DMS53 (cell line): ENCODE data around the gene RASSF4.
A peak's percentile ranks its signal among the peaks of the same experiment; 100 is the strongest.

Source experiments
- DNase-seq: peaks from one replicate; lab custom pipeline; 2025; lab: John Stamatoyannopoulos, UW

Gene RASSF4

GRCh38 chr10:44976352-44977198 is 17.0 kb downstream of the RASSF4 start:
- no peak for DNase-seq

GRCh38 chr10:44977287-44978212 is 17.9 kb downstream of the RASSF4 start:
- DNase-seq: peak; percentile 28

DNA sequence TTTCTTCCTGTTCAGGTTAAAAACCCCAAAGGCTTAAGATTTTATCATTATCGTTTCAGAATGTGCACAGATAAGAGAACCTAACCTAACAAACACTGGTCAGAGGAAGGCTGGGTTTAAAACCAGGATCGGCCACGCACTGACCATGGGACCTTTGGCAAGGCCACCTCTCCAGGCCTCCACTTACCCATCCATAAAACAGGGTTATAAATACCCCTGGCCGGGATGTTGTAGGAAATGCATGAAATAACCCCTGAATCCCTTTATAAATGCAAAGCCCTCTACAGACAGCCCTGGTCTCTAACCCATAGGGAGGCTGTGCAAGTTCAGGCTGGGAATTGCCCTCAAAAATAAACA is 18.6 kb downstream of the RASSF4 start:
- DNase-seq: no peak

DNA sequence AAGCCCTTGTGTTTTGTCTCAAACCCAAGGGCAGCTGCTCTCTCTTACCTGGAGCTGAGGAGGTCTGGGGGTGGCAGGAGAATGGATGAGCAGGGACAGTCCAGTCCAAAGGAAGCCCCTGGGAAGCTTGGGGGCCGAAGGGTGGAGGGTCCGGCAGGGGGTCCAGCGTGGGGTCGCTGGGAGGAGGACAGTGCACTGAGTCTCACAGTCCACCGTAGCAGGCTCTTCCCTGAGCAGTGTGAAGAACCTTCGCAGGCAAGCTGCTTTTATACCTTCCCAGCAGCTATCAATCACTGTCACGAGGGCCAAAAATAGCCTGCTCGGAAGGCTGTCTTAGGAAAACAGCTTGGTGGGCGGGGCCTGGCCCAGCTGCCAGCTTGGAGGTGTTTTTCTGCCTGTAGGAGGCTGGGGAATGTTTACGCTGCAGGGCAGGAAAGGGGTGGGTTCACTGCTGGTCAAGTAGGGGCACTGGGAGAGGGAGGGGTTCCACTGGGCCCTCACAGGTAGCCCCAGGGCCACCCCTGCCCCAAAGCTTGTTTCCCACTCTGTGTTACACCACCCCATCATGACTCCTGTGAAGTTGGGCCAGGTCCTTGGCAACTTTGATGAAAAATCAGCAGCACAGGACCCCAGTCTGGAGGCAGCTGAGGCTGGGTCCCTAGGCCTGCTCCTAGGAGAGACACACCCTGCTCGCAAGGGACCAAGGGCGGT is 19.1 kb downstream of the RASSF4 start, which contains the start of gene DEPP1:
Gene DEPP1, minus strand, starts transcription at position 240 of the 711 bp plus-strand sequence. CDS start 779 bp downstream, outside the sequence.
- DNase-seq: peak; percentile 97

DNA sequence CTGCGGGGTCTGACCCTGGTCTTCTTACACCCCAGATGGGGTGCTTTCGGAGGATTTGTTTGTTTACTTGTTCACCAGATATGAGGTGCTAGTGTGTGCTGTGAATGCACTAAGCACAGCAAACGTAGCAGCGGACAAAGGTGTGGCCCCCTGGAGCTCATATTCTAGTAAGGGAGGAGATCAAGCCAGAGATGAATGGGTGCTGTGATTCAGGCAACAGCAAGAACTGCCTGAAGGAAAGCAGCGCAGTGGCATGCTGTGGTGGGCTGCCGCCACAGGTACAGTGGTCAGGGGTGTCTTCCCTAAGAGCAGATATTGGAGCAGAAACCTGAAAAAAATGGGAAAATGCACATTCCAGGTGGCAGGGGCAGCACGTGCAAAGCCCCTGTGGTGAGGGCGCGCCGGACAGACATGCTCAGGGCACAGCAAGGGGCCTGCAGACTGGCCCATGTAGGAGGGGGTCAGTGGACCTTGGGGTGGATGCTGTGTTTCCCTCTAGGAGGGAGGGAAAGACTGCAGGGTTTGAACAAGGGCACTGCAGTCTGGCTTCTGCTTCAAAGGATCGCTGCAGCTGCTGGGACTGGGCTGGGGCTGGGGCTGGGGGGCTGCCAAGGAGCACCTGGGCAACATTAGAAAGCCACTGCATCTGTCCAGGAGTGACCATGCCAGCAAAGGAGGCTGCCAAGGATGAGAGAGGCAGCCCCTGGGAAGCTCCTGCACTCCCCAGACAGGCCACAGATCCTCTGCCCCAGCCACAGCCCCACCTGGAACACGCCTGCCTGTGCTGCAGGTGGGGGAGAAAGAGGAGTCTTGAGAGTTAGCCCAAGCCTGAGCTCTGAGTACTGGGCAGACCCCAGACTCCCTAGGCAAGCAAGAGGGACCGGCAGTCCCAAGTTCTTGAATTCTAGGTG is 19.9 kb downstream of the RASSF4 start:
- no peak for DNase-seq

GRCh38 chr10:44980309-44981171 is 20.9 kb downstream of the RASSF4 start:
- peak; percentile 57 for DNase-seq

- DNase-seq: peak; percentile 70
These were observed 21.8 kb downstream of the RASSF4 start for GRCh38 chr10:44981172-44982113.

DNA sequence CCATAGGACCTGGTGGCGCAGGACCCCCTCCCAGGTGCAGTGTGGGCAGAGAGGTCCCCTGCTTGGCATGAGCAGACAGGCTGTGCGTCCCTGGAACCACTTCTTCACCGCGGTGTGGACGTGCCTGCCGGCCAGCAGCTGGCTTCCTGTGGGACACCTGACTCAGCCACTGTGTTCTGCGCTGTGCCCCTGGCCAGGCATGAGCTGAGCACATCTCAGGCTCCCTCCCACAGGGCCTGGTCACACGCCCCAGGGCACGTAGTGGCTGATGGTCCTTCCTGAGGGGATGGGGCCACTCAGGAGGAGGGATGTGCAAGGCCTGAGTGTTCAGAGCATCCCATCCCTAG is 22.5 kb downstream of the RASSF4 start:
- peak; percentile 8 for DNase-seq

DNA sequence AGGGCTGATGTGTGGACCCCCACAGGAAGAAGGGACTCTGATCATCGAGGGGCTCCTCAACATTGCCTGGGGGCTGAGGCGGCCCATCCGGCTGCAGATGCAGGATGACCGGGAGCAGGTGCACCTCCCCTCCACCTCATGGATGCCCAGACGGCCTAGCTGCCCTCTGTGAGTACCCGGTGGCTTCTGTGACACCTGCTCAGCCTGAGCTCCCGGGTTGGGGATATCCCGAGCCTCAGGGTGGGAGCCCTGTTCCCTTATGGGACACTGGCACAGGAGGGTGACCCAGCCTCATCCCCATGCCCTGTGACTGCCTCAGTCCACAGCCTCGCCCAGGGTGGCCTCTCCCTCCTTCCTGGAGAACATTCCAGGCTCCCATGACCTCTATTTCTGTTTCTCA is 22.9 kb downstream of the RASSF4 start:
- no peak for DNase-seq

DNA sequence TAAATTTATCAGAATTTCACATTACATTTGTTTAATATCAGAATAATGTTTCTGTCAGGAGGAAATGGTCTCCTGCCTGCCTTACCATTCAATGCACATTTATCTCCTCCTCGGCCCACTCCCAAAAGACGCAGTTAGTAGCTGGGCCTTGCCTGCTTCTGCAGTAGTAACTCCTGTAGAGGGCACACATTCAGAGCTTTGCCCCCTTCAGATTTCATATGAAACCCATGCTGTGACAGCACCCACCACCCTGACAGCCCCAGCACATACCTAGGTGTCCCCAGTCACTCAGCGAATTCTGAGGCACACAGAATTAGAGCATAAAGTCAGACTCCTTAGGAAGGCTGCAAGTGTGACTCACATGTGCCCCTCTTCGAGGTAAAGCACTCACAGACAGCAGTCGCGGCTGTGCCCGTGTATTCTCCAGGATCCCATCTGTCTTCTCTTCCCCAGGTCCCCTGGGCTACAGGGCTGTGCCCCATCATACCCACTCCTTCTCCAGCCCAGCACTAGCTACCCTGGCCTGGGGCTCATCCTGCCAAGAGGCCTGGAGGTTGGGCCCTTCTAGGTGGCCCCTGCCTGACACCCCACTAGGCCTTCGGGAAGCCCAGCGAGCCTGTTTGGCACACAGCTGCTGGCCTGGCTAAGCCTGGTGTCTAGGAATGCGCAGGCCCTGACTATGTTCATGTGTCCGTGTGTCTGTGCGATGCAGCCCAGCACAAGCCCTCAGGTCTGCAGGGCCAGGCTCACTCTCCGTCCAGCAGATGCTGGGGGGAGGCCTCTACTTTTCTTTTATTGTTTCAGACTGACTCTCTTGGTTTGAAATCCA is 23.7 kb downstream of the RASSF4 start:
- no peak for DNase-seq

DNA sequence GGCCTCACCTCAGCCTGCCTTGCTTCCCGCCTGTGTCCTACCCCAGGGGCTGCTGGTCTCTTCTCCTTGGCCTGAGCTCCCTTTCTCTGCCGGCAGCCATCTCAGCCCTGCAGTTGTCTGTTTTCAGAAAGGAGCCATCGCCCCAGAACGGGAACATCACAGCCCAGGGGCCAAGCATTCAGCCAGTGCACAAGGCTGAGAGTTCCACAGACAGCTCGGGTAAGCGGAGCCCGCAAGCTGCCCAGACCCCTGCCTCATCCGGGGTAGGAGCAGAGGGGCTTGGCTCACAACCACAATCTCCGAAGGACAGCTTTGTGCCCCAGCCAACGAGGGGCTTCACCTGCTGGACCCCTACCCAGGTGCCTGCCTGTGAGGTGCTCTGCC is 24.3 kb downstream of the RASSF4 start:
- DNase-seq: no peak

DNA sequence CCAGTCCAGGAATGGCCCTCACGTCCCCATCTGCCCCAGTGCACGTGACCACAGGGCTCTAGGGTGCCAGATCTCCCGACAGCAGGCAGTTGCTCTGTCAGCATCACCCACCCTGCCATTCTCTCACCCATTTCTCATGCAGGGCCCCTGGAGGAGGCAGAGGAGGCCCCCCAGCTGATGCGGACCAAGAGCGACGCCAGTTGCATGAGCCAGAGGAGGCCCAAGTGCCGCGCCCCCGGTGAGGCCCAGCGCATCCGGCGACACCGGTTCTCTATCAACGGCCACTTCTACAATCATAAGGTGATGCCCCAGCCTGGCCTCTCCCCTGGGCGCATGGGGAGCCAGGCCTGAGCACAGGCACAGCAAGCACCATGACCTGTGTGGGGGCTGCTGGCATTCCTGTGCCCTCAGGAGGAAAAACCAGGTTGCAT is 25.1 kb downstream of the RASSF4 start:
- no peak for DNase-seq

DNA sequence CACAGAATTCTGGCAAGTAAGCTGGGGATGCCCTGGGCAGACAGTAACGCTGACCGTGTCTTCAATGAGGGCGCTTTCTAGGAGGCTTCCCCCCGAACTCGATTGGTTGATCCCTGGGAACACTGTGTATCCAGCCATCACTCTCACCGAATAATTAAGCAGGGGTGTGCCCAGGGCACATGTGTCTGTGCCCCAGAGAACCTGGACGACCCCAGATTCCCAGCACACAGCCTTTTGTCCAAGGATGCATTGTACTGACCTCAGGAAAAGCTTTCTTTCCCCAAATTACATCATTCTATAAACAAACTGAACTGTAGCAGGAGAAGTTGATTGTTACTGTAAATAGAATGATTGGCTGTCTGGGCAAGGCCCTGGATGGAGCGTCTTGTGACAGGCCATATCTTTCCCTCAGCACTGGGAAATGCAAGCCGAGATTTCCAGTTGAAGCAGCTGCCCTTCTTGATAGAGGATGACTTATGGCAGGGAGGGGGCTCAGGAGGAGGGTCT is 25.6 kb downstream of the RASSF4 start:
- DNase-seq: peak; percentile 19

DNA sequence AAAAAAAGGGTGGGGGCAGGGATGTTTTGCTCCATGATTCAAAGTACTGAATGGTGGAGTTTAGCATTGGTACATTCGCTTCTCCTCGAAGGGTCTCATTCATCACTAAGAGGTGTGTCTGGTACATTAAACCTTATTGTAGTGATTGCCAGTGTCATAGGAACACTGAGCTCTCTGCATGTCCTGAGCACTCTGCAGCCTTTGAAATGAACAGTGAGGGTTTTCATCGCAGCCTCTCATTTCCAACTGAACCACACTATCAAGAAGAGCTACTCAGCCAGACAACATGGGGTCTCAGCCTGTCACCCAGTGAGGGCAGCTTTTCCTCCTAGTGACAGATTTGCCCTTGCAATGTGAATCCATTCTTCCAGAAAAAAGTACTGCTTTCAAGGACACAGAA is 26.6 kb downstream of the RASSF4 start:
- no peak for DNase-seq

GRCh38 chr10:44986670-44987069 is 27.1 kb downstream of the RASSF4 start:
- DNase-seq: no peak

DNA sequence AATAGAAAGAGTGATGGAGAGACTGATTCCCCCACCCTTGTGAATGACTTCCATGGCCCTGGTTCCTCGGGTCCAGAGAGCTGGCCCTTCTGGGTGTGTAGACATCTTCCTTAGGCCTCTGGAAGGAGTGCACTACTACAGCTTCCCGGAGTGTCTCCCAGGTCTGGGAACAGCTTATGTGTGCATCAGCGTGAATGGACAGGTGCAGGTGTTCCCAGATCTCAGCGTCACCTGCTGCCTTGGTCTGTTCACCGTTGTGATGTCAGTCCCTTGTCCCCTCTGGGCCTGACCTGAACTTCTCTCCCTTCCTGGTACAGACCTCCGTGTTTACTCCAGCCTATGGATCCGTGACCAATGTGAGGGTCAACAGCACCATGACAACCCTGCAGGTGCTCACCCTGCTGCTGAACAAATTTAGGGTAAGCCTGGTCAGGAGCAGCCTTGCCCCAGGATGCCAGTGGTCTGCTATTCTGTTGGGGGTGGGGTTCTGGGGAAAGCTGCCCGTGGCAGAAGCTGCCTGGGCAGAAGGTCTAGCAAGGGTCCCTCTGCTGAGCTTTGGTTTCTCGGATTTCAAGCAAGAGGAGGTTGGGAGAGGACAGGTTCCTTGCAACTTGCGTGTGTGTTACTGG is 29.5 kb downstream of the RASSF4 start:
- DNase-seq: peak; percentile 95

GRCh38 chr10:44989597-44990301 is 30.1 kb downstream of the RASSF4 start:
- DNase-seq: no peak
